Effector memory CD4-positive, alpha-beta T cell (primary cell): ENCODE measurements around the gene CLPX.

Source experiments
- DNase-seq, 3 donors: peaks; one replicate each; pipeline ENCODE4 v3.0.0-alpha.2; 2020
- H3K27ac ChIP-seq: 2 replicates; pipeline ENCODE4 v1.7.0; 2013; ENCODE audit warnings: mild to moderate bottlenecking, low read length, moderate library complexity; ENCODE audit not compliant: insufficient read depth, poor library complexity, severe bottlenecking
- H3K27me3 ChIP-seq: replicated peaks from 2 replicates; pipeline ENCODE4 v1.7.0; 2013; ENCODE audit warnings: mild to moderate bottlenecking, low read length; ENCODE audit not compliant: insufficient read depth, control insufficient read depth, poor library complexity, severe bottlenecking
- H3K36me3 ChIP-seq: 2 replicates; pipeline ENCODE4 v1.7.0; 2013; ENCODE audit warnings: mild to moderate bottlenecking, low read length, moderate library complexity; ENCODE audit not compliant: control insufficient read depth, insufficient read depth
- H3K4me1 ChIP-seq: 2 replicates; pipeline ENCODE4 v1.7.0; 2013; ENCODE audit warnings: low read length, mild to moderate bottlenecking; ENCODE audit not compliant: control insufficient read depth, insufficient read depth, poor library complexity, severe bottlenecking
- H3K4me3 ChIP-seq: 2 replicates; pipeline ENCODE4 v1.7.0; 2013; ENCODE audit warnings: low read length, low read depth, mild to moderate bottlenecking; ENCODE audit not compliant: insufficient read depth, poor library complexity, severe bottlenecking
- H3K9me3 ChIP-seq: 2 replicates; pipeline ENCODE4 v1.7.0; 2013; ENCODE audit warnings: mild to moderate bottlenecking, low read length, moderate library complexity; ENCODE audit not compliant: control insufficient read depth

Gene CLPX

DNA sequence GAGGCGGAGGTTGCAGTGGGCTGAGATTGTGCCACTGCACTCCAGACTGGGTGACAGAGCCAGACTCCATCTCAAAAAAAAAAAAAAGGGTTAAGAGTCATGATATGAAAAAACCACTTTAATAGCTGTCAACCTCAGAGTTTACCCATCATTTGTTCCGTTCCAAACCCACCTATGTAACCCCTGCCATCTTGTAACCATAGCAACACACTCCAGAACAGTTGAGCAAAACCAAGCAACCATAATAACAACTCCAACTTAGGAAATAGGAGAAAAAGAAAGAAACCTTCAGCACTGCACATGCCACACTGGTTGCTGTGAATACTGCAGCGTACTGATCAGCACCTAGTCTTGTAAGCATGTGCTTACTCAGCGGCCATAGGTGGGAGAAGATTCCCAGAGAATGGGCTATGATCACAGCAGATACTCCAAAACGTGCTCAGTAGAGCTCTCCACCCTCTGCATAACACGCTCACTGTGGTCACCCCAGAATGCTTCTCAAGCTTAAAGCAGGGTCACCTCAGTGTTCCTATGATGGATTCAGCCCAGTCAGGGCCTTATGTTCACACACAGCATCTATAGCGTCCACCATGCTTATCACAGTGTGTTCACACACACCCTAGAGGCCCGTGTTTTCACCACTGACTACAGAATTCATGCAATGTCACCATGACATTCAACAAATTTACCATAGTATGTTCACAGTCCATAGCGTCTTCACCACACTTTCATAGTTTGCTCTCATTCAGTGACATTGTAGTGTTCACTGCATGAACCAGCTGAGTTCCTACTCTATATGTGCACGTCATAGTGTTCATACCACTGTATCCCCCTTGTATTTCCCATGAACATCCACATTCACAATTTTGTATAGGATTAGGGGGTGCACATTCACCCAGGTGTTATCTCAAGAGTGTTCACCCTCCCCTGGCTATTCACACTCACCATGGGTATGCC lies 32.7 kb upstream of the CLPX start:
- Histone ChIP-seq H3K4me3 (no peak overlapping the region), H3K27me3 (no peaks in the 10 kb centered on the region), H3K9me3 (no peaks in the 10 kb centered on the region), H3K27ac (no peak overlapping the region), H3K36me3 (no peaks in the 10 kb centered on the region), H3K4me1 (no peaks in the 10 kb centered on the region)
- no peak for DNase-seq

DNA sequence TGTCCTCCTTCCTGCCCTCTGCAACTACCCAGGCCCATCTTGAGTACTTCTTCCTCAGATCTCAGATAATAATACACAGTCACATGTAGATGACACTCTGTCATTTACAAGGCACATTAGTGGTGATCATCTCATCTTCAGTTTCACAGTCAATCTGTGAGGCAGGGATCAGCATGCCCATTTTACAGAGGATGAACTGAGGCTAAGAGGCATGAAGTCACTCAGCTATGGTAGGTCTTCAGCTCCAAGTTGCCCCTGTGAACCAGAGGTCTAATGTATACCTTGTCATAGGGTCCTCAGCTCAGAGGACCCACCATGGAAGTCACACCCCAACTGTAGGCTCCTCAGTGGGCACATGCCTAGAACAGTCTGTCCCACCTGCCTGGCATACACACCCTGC lies 30.4 kb upstream of the CLPX start:
- H3K9me3 ChIP-seq: no peaks in the 10 kb centered on the region
- no peaks in the 10 kb centered on the region for H3K4me1 ChIP-seq
- no peak overlapping the region for H3K4me3 ChIP-seq
- no peak for DNase-seq
- no peak overlapping the region for H3K27ac ChIP-seq
- H3K27me3 ChIP-seq: no peaks in the 10 kb centered on the region
- no peaks in the 10 kb centered on the region for H3K36me3 ChIP-seq

DNA sequence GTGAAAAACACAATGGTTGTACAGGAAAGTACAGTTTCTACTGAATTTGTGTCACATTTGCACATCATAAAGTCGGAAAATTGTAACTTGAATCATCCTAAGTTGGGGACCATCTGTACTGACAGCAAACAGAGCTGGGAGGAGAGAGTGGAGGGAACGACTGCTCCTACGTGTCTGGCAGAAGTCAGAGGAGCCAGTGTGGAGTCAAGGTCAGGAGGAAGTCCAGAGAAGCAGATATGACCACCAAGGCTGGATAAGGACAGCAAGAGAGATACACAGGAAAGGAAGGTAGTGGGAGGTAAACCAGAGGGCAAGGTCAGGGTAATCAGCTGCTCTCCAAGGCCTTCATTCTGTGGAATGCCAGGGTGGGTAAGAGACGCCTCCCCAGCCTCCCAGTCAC lies 28.9 kb upstream of the CLPX start:
- Histone ChIP-seq H3K27me3 (no peaks in the 10 kb centered on the region), H3K27ac (no peak overlapping the region), H3K4me1 (no peaks in the 10 kb centered on the region), H3K9me3 (no peaks in the 10 kb centered on the region), H3K36me3 (no peaks in the 10 kb centered on the region), H3K4me3 (no peak overlapping the region)
- no peak for DNase-seq

DNA sequence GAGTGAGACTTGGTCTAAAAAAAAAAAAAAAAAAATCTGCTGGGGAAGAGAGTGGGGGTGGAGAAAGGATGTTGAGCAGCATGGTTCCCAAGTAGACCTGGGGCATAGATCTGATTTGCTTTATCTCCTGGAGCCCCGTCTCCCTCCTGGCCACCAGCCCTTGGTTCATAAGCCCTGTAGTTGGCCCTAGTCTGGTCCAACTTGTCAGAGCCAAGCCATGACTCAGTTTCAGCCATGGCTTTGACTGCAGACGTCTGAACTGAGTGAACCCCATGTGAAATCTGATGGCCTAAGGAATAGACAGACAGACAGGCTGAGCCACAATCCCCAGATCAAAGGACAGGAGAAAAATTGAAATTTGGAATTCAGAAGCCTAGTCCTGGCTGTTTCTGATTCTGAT lies 28.1 kb upstream of the CLPX start:
- Histone ChIP-seq H3K4me1 (no peaks in the 10 kb centered on the region), H3K9me3 (no peaks in the 10 kb centered on the region), H3K27me3 (no peaks in the 10 kb centered on the region), H3K4me3 (no peak overlapping the region), H3K36me3 (no peaks in the 10 kb centered on the region), H3K27ac (no peak overlapping the region)
- DNase-seq: no peak

DNA sequence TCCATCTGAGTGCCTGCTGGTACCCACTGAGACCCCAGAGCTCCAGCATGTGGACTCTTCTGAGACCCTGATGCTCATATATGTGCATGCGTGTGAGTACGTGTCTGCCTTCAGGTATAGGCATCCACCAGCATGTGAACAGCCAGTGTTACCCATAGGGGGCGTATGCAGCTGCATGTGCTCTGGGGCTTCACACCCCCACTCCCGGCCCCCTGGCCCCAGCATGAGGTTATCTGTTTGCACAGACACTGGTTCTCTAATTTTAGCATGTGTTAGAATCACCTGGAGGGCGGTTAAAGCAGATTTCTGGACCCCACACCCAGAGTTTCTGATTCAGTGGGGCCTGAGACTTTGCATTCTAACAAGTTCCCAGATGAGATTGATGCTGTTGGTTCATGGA lies 27.0 kb upstream of the CLPX start:
- no peaks in the 10 kb centered on the region for H3K9me3 ChIP-seq
- no peak for DNase-seq
- H3K36me3 ChIP-seq: no peaks in the 10 kb centered on the region
- no peaks in the 10 kb centered on the region for H3K27me3 ChIP-seq
- H3K4me3 ChIP-seq: no peak overlapping the region
- H3K27ac ChIP-seq: no peak overlapping the region
- H3K4me1 ChIP-seq: no peaks in the 10 kb centered on the region

DNA sequence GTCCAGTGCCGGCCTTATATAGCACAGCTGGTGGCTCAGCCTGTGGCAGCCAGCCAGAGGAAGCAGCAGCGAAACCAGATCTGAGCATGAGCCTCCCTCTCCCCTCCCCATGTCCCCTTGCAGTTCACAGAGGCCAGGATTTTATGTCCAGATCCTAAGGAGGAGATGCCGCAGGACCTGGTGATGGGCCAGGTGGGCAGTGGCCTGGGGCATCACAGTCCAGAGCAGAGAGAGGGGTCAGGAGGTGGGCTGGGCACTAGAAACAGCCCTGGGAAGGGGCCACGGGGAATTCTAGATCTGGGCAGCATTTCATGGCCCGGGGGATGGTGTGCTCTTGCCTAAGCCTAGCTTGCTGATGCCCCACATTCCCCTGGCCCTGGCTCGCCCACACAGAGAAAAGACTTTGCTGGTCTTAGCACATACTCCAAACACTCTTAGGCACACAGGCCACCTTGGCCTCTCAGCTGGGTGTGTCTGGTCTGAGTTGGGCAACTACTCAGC lies 26.4 kb upstream of the CLPX start:
- no peak for DNase-seq
- no peak overlapping the region for H3K27ac ChIP-seq

DNA sequence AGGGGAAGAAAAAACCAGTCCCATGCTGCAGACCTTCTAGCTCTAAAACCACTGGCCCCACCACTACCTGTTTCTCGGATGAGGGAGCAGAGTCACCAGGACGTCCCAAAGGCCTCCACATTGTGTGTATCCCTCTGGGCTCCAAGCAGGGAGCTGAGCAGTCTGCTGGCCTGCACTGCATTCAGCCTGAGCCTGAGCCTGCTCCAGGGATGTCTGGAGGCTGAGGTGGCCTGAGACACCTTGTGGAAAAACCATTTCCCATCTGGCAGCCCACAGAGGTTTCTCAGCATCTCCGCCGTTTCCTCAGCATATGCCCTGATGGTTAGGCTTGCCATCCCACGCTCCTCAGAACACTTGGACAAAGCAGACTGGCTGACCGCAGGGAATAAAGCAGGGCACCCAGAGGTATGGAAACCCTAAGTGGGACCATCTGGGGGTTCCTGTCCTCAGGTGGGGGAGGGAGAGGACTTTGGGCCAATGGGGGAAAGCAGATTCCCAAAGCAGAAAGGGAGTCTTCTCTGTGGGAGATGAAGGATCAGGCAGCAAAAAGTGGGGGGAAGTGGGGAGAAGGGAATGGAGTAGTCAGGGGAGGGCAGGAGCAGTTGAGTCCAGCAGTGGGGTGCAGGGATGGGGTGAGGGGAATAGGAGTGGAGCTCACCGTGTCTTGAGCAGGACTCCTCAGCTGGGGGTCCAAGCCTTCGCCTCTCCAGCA lies 25.8 kb upstream of the CLPX start, which contains the start of gene CILP:
Gene CILP, minus strand, starts transcription at position 704 of the 712 bp plus-strand sequence. CDS start 1,718 bp downstream, outside the sequence.
- Histone ChIP-seq H3K4me3 (no peak within 1 kb of the TSS), H3K9me3 (no peaks in the 10 kb centered on the region), H3K36me3 (no peaks in the 10 kb centered on the region), H3K27me3 (no peaks in the 10 kb centered on the region), H3K4me1 (no peaks in the 10 kb centered on the region), H3K27ac (no peak within 1 kb of the TSS)
- DNase-seq: no peak

More for the DNA sequence above, 26.4 kb upstream of the CLPX start:
- no peaks in the 10 kb centered on the region for H3K4me1 ChIP-seq
- no peaks in the 10 kb centered on the region for H3K27me3 ChIP-seq
- H3K36me3 ChIP-seq: no peaks in the 10 kb centered on the region
- no peak overlapping the region for H3K4me3 ChIP-seq
- no peaks in the 10 kb centered on the region for H3K9me3 ChIP-seq

DNA sequence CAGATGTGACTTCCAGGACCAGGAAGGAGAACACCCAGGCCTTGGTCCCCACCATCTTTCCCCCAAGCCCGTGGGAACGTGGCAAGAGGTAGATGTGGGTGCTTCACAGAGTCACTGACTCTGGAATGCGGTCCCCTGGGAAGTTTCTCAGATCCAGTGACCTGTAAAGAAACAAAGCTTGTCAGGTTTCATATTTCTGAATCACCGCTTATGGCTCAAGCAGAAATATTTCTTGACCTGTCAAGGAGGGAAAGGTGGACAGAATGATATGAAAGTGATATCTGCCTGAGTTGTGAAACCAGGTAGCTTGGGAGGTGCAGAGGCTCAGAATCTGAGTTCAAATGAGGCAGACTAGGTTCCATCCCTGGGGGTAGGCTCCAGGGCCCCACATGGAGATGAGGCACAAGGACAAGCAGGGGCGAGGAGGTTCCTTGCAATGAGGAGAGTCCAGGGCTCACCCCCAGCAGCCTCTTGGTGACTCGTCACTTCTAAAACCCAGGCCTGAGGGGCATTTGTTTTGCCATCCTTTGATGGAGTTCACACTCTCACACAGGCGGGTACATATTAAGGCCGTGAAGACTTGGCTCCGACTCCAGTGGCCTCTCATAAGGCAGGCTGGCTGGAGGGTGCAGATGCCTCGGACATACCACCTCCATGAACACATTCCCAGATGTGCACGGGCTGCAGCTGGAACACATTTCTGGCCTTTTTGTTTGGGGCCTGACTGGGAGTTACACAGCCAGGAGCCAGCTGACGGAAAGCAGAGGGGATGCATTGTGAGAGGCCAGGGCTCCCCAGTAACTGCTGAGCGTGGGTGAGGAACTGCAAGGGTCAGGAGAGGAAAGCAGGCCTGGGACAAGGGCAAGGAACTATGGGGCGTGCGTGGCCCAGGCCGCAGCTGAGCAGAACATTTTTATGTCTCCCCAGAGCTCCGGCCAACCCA lies 24.8 kb upstream of the CLPX start:
- DNase-seq: no peak
- H3K27me3 ChIP-seq: no peaks in the 10 kb centered on the region
- no peaks in the 10 kb centered on the region for H3K36me3 ChIP-seq
- H3K4me3 ChIP-seq: no peak overlapping the region
- H3K27ac ChIP-seq: no peak overlapping the region
- H3K4me1 ChIP-seq: no peaks in the 10 kb centered on the region
- no peaks in the 10 kb centered on the region for H3K9me3 ChIP-seq

DNA sequence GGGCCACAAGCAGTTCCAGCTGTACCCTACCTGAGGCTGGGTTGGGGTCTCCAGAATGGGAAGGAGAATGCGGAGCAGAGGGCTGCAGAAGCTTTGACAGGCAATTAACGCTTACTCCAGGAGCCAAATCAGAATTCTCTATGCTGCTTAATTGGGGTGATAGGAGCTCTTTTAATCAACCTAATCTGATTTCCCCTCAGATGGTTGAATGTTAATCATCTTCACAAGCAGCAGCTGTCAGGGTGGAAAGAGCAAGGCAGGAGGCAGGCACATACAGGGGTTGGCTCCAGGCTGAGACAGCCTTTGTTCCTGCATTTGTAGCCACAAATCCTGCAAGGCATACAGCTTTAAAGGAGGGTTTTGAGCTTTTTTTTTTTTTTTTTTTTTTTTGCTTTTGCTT lies 23.5 kb upstream of the CLPX start:
- no peaks in the 10 kb centered on the region for H3K27me3 ChIP-seq
- H3K27ac ChIP-seq: no peak overlapping the region
- H3K4me1 ChIP-seq: no peaks in the 10 kb centered on the region
- DNase-seq: no peak
- H3K9me3 ChIP-seq: no peaks in the 10 kb centered on the region
- no peak overlapping the region for H3K4me3 ChIP-seq
- no peaks in the 10 kb centered on the region for H3K36me3 ChIP-seq
